Measurements from ENCODE around the gene ACADVL. TPM values are rescaled to one million over a fixed set of nuclear protein-coding genes. Genes with fewer than 3 reads are reported as not detected.
A peak's percentile ranks its signal among the peaks of the same experiment; 100 is the strongest.

Gene ACADVL
- total and polyA plus RNA-seq, 4 donors, result 159 to 1,724 (median 436) TPM

DNA sequence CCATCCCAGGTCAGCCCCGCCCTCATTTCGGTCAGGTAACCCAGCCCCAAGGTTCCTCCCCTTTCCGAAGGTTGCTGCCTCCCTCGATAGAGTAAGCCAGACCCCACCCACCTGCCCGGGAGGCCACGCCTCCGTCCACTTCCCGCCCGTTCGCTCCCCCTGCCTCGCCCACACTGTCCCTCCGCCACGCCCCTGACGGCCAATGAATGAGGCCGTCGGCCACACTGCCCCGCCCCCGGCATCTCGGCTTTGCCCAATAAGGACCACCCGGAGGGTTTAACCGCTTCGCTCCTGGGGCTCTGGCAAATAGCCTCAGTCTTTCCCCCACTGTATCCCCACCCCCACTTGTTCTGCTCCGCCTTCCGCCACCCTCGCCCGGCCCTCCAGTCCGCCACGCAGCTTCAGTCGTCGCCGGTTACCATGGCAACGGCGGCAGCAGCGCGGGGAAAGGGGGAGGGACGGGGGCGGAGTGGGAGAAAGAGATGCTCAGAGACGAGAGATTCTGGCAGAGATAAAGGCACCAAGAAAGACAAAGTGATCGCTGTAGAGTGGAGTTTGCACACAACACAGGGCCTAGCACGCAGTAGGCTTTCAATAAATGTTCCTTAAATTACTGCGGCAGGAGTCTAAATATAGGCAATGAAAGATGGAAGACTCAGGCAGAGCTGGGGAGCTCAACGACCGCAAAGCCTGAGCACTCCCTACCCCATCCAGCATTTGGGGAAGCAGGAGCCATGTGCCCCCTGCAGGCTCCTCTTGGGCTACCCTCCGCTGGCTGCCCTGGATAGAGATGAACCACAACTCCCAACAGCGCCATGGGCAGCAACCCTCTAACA, 5.2 kb upstream of the ACADVL start:
- H3K4me3 ChIP-seq (ENCODE audit: low read length in 2 of 2), result peak overlapping the region; percentile 2 to 6
- no peaks in the 10 kb centered on the region for H3K4me1 ChIP-seq (ENCODE audit: control insufficient read depth in 1 of 2, insufficient read depth in 2 of 2, low read length in 2 of 2)
- no peaks in the 10 kb centered on the region for H3K9me3 ChIP-seq (ENCODE audit: control insufficient read depth, low read length)
- H3K27ac ChIP-seq (ENCODE audit: low read depth in 1 of 2, low read length in 2 of 2), result peak overlapping the region in 1 of 2 donors; percentile 20
- DNase-seq, result peak; percentile 99 to 100
- no peaks in the 10 kb centered on the region for H3K36me3 ChIP-seq (ENCODE audit: control insufficient read depth in 1 of 2, insufficient read depth in 2 of 2, low read length in 1 of 2)
- peak; percentile 93 for ATAC-seq (ENCODE audit: low FRiP score)
- intact Hi-C loops (cut with DNase I), result loop anchor here in 1 of 2 donors (1.0 kb wide), 1 partner anchor 38 kb away; the partner anchor contains the start of gene ELP5
- H3K27me3 ChIP-seq (ENCODE audit: control insufficient read depth in 1 of 2, insufficient read depth in 2 of 2, low read length in 1 of 2), result no peaks in the 10 kb centered on the region
- 1% methylated on average over 45 of the region's 45 CpGs for WGBS, 2 donors

DNA sequence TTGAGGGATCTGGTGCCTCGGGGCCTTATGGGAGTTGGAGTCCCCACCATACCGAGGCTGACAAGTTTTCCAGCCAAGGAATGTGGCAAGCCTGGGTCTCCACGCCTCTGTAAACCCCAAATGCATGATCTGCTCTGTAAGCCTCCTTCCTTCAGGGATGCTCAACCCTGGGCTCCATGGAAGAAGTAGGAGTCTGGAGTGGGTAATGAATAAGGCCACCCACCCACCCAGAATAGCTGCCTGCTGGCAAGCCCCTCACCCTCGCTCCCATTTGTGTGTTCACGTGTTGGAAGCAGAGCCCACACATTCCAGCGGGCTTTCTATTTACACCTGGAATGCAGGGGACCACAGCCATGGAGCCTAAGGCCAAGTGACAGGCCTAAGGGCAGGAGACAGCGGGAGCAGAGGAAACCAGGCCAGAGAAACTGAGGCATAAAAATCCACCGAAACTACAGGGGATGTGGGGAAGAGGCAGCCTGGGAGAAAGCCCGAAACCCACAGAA, 4.6 kb upstream of the ACADVL start:
- DNase-seq, result no peak
- 6 to 7% methylated on average over 9 of the region's 9 CpGs for WGBS, 2 donors
- Histone ChIP-seq H3K9me3 (ENCODE audit: control insufficient read depth, low read length) (no peaks in the 10 kb centered on the region), H3K36me3 (ENCODE audit: control insufficient read depth in 1 of 2, insufficient read depth in 2 of 2, low read length in 1 of 2) (no peaks in the 10 kb centered on the region), H3K4me3 (ENCODE audit: low read length in 2 of 2) (no peak overlapping the region), H3K27me3 (ENCODE audit: control insufficient read depth in 1 of 2, insufficient read depth in 2 of 2, low read length in 1 of 2) (no peaks in the 10 kb centered on the region), H3K27ac (ENCODE audit: low read depth in 1 of 2, low read length in 2 of 2) (peak overlapping the region in 1 of 2 donors; percentile 49), H3K4me1 (ENCODE audit: control insufficient read depth in 1 of 2, insufficient read depth in 2 of 2, low read length in 2 of 2) (no peaks in the 10 kb centered on the region)
- intact Hi-C loops (cut with DNase I), result no loop called here
- no peak for ATAC-seq (ENCODE audit: low FRiP score)

DNA sequence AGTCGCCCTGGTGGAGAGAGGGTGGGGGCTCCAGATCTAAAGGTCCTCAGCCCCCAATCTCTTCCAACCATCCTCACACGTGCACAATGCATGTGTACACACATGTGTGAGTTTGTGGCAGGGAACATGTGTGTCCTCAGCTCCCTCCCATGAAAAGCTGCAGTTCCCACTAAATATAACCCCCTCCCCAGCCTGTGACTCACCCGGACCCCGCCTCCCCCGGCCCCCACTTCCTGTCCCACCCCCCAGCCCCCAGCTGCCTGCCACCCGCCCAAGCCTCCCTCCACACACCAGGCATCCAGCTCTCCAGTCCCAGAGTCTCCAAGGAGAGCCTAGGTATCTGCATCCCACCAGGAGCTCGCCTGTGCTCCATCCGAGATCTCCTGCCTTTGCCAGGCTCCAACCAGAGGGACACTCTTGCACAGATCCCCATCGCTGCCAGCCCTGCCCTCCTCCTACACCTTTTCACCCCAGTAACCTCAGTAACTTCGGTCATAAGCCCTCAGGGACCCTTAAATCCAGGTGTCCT, 4.0 kb upstream of the ACADVL start:
- Histone ChIP-seq H3K4me3 (ENCODE audit: low read length in 2 of 2) (no peak overlapping the region), H3K36me3 (ENCODE audit: control insufficient read depth in 1 of 2, insufficient read depth in 2 of 2, low read length in 1 of 2) (no peaks in the 10 kb centered on the region), H3K9me3 (ENCODE audit: control insufficient read depth, low read length) (no peaks in the 10 kb centered on the region), H3K27ac (ENCODE audit: low read depth in 1 of 2, low read length in 2 of 2) (peak overlapping the region in 1 of 2 donors; percentile 49), H3K4me1 (ENCODE audit: control insufficient read depth in 1 of 2, insufficient read depth in 2 of 2, low read length in 2 of 2) (no peaks in the 10 kb centered on the region), H3K27me3 (ENCODE audit: control insufficient read depth in 1 of 2, insufficient read depth in 2 of 2, low read length in 1 of 2) (no peaks in the 10 kb centered on the region)
- ATAC-seq (ENCODE audit: low FRiP score) (no peak), DNase-seq (peak in 1 of 2 donors; percentile 55)
- intact Hi-C loops (cut with DNase I), result no loop called here
- WGBS, 2 donors, result 2 to 3% methylated on average over 9 to 10 of the region's 10 CpGs

DNA sequence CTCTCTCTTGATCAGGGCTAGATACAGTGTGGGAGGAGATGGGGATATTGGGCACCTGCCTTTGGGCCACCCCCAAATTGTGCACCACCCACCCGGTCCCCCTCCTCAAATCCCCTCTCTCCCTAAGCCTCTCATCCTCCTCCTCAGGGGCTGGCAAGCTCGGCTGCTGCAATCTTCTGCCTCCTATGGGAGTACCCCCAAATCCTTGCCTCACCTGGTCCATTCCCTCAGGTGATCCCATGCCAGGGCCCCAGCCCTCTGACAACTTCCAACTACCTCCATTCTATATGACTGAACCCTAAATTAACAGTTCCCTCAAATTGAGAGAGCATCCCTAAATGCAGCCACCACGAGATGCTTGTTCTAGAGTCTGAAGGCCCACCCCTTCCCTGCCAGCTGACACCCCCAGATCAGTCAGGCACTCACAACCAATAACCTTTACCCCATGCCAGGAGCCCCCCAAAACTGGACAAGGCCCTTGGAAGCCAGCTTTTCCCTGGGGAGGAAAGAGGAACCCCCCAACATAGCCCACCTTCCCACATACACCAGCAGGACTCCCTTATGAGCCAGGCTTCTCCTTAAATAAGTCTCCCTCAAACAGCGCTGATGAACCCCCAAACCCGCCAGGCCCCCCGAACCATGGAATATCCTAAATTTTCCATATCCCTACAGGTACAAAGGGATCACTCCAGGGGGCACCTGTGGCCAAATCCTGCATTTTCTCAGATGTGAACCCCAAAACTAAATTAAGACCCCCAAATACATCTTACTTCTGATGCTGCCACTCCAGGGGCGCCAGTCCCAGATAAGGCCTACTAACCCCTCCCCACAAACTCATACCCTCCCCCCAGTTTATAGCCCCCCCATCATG, 3.3 kb upstream of the ACADVL start:
- Histone ChIP-seq H3K4me1 (ENCODE audit: control insufficient read depth in 1 of 2, insufficient read depth in 2 of 2, low read length in 2 of 2) (no peaks in the 10 kb centered on the region), H3K27me3 (ENCODE audit: control insufficient read depth in 1 of 2, insufficient read depth in 2 of 2, low read length in 1 of 2) (no peaks in the 10 kb centered on the region), H3K27ac (ENCODE audit: low read depth in 1 of 2, low read length in 2 of 2) (no peak overlapping the region), H3K36me3 (ENCODE audit: control insufficient read depth in 1 of 2, insufficient read depth in 2 of 2, low read length in 1 of 2) (no peaks in the 10 kb centered on the region), H3K4me3 (ENCODE audit: low read length in 2 of 2) (peak overlapping the region; percentile 31 to 43), H3K9me3 (ENCODE audit: control insufficient read depth, low read length) (no peaks in the 10 kb centered on the region)
- ATAC-seq (ENCODE audit: low FRiP score) (no peak), DNase-seq (no peak)
- 7 to 8% methylated on average over 7 of the region's 7 CpGs for WGBS, 2 donors
- intact Hi-C loops (cut with DNase I), result no loop called here

DNA sequence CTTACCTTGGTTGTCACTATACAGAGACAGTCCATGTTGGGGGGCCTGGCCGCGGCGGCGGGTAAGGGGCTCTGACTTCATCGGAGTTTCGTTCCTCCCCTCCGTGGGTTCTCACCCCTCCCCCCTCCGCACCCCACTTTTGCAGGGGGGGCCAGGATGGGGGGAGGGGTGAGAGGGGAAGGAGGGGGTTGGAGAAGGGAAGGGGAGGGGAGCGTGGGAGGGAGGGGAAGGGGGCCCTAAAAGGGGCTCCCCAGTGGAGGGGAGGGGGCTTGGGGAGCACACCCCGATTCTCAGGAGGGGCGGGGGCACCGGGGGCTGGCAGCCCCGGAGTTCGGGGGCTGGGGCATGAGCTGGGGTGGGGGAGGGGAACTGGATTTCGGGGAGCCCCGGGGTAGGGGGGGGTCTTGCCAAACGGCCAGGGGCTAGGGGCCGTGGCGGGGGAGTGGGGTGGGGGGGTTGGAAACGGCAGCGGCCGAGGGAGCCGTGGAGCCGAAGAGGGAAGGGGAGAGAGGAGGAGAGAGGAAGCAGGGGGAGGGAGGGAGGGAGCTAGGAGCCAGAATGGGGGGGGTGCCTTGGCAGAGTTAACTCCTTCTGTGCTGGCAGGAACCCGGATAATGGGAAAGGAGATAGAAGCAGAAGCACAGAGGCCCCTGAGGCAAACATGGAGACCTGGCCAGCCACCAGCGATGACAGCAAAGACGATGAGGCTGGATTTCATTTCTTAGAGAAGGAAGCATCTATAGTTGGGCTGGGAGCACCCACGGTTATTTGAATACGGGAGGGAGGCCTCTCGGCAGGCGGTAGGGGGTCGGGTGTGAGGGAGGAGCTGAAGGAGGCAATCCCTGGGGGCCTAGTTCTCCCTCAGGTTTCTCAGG, 2.4 kb upstream of the ACADVL start:
- ATAC-seq (ENCODE audit: low FRiP score), result no peak
- H3K36me3 ChIP-seq (ENCODE audit: control insufficient read depth in 1 of 2, insufficient read depth in 2 of 2, low read length in 1 of 2), result no peaks in the 10 kb centered on the region
- intact Hi-C loops (cut with DNase I), result no loop called here
- H3K4me1 ChIP-seq (ENCODE audit: control insufficient read depth in 1 of 2, insufficient read depth in 2 of 2, low read length in 2 of 2), result no peaks in the 10 kb centered on the region
- no peaks in the 10 kb centered on the region for H3K27me3 ChIP-seq (ENCODE audit: control insufficient read depth in 1 of 2, insufficient read depth in 2 of 2, low read length in 1 of 2)
- DNase-seq, result peak in 1 of 2 donors; percentile 78
- peak overlapping the region; percentile 31 to 43 for H3K4me3 ChIP-seq (ENCODE audit: low read length in 2 of 2)
- 1 to 2% methylated on average over 26 to 32 of the region's 32 CpGs for WGBS, 2 donors
- no peak overlapping the region for H3K27ac ChIP-seq (ENCODE audit: low read depth in 1 of 2, low read length in 2 of 2)
- no peaks in the 10 kb centered on the region for H3K9me3 ChIP-seq (ENCODE audit: control insufficient read depth, low read length)

DNA sequence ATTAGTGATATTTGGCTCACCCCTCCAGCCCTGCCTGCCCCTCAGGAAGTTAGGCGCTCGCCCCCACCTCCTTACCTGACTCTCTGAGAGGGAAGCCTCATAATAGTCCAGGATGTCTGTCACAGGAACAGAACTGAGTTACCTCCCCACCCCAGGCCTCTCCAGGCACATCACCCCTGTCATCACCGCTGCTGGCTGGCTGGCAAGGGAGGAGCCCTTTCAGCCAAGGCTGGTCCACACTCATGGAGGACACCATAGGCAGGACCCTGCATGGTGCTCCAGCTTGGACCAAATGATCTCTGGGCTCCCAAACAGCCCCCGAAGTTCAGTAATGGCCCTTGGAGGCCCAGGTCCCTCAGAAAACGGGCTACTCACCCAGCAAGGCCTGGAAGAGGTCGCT, 1.6 kb upstream of the ACADVL start:
- no peaks in the 10 kb centered on the region for H3K9me3 ChIP-seq (ENCODE audit: control insufficient read depth, low read length)
- no peak overlapping the region for H3K4me3 ChIP-seq (ENCODE audit: low read length in 2 of 2)
- DNase-seq (no peak), ATAC-seq (ENCODE audit: low FRiP score) (no peak)
- H3K4me1 ChIP-seq (ENCODE audit: control insufficient read depth in 1 of 2, insufficient read depth in 2 of 2, low read length in 2 of 2), result no peaks in the 10 kb centered on the region
- 58 to 60% methylated on average over 6 of the region's 6 CpGs for WGBS, 2 donors
- no peaks in the 10 kb centered on the region for H3K36me3 ChIP-seq (ENCODE audit: control insufficient read depth in 1 of 2, insufficient read depth in 2 of 2, low read length in 1 of 2)
- no peak overlapping the region for H3K27ac ChIP-seq (ENCODE audit: low read depth in 1 of 2, low read length in 2 of 2)
- H3K27me3 ChIP-seq (ENCODE audit: control insufficient read depth in 1 of 2, insufficient read depth in 2 of 2, low read length in 1 of 2), result no peaks in the 10 kb centered on the region
- intact Hi-C loops (cut with DNase I), result no loop called here

DNA sequence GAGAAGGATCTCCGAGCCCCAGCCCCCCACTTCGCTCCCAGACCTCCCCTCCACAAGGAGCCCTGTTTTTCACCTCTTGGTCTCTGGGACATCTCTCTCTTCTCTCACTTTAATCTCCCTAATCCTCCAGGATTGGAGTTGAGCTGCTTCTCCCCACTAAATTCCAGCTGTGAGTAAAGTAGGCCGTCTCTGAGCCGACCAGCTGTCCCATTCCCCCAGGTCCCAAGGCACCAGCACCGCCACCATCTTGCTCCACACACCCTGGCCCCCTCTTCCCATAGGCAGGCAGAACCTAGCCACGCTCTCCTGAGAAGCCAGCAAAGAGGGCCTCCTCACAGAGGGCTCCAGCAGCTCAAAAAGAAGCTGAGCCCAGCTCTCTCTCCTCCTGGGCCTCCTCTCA, 980 bp upstream of the ACADVL start:
- no peaks in the 10 kb centered on the region for H3K9me3 ChIP-seq (ENCODE audit: control insufficient read depth, low read length)
- no peaks in the 10 kb centered on the region for H3K4me1 ChIP-seq (ENCODE audit: control insufficient read depth in 1 of 2, insufficient read depth in 2 of 2, low read length in 2 of 2)
- ATAC-seq (ENCODE audit: low FRiP score) (no peak), DNase-seq (no peak)
- peaks cover 0 to 3% of the 10 kb centered on the region in 2 donors for H3K36me3 ChIP-seq (ENCODE audit: control insufficient read depth in 1 of 2, insufficient read depth in 2 of 2, low read length in 1 of 2)
- intact Hi-C loops (cut with DNase I), result no loop called here
- WGBS, 2 donors, result 71 to 85% methylated on average over 6 of the region's 6 CpGs
- no peak overlapping the region for H3K4me3 ChIP-seq (ENCODE audit: low read length in 2 of 2)
- no peaks in the 10 kb centered on the region for H3K27me3 ChIP-seq (ENCODE audit: control insufficient read depth in 1 of 2, insufficient read depth in 2 of 2, low read length in 1 of 2)
- H3K27ac ChIP-seq (ENCODE audit: low read depth in 1 of 2, low read length in 2 of 2), result peak overlapping the region in 1 of 2 donors; percentile 8
